GM12878 (cell line): ENCODE results near the gene PRR5L. TPM values are rescaled to one million over a fixed set of nuclear protein-coding genes. Genes with fewer than 3 reads are reported as not detected.
A peak's percentile ranks its signal among the peaks of the same experiment; 100 is the strongest.

Experiments used
- ATAC-seq: fragments of 200-7000 bp; cut with Tn5 transposase; 3 replicates; pipeline ENCODE4 v1.9.1; 2020; ENCODE audit warnings: mild to moderate bottlenecking, moderate library complexity
- BruUV-seq: library from RNA; stranded (reverse); fragments of 400-500 nt; replicated peaks from 2 replicates; lab custom pipeline; 2021; lab: Mats Ljungman, UMichigan
- CTCF ChIA-PET: fragments of 300-600 bp; sonication (Branson Sonifier 250); formaldehyde crosslinking; extraction: SDS; loops from one replicate; lab custom pipeline; 2021; ENCODE audit warnings: inconsistent platforms; lab: Yijun Ruan, JAX
- POLR2A ChIA-PET: fragments of 350-600 bp; formaldehyde crosslinking; extraction: SDS; loops from one replicate; lab custom pipeline; 2021; ENCODE audit warnings: inconsistent platforms; lab: Charles Lee
- RAD21 ChIA-PET: fragments of 300-600 bp; sonication (Branson Sonifier 250); formaldehyde crosslinking; loops from one replicate; lab custom pipeline; 2023; ENCODE audit warnings: antibody characterized with exemption; ENCODE audit not compliant: unreplicated experiment; lab: Charles Lee
- SMC1A ChIA-PET: fragments of 300-600 bp; sonication (Branson Sonifier 250); formaldehyde crosslinking; loops from one replicate; lab custom pipeline; 2023; ENCODE audit not compliant: unreplicated experiment, uncharacterized antibody; lab: Charles Lee
- DNase-seq: peaks from one replicate; pipeline ENCODE4 v3.0.0-alpha.2; 2011; ENCODE audit warnings: low read depth, low spot score
- FAIRE-seq: peaks from 3 replicates; lab custom pipeline; 2011; peaks lifted over from hg19 to GRCh38; lab: Jason Lieb, UNC
- H2AFZ ChIP-seq: 2 replicates; pipeline ENCODE4 v1.6.0; 2011; ENCODE audit warnings: low read depth, low read length, control low read depth; ENCODE audit not compliant: control insufficient read depth
- H3K27ac ChIP-seq: 2 replicates; pipeline ENCODE4 v1.5.1; 2011; ENCODE audit warnings: control low read depth; ENCODE audit not compliant: control insufficient read depth, insufficient read depth
- H3K27me3 ChIP-seq, 2 experiments: replicated peaks in 1 of 2; 2 replicates each; pipeline versions ENCODE4 v1.6.0 to v1.6.1; 2011; ENCODE audit warnings: low read length in 1 of 2; ENCODE audit not compliant: control insufficient read depth in 2 of 2, insufficient read depth in 2 of 2
- H3K36me3 ChIP-seq, 2 experiments: 2 replicates each; pipeline ENCODE4 v1.5.1; 2011; ENCODE audit warnings: low read length in 1 of 2; ENCODE audit not compliant: control insufficient read depth in 2 of 2, insufficient read depth in 2 of 2
- H3K4me1 ChIP-seq: 2 replicates; pipeline ENCODE4 v1.6.1; 2011; ENCODE audit warnings: mild to moderate bottlenecking, low read length, moderate library complexity, mixed read lengths; ENCODE audit not compliant: control insufficient read depth, insufficient read depth
- H3K4me2 ChIP-seq: 2 replicates; pipeline ENCODE4 v1.6.0; 2011; ENCODE audit warnings: control low read depth; ENCODE audit not compliant: control insufficient read depth, insufficient read depth
- H3K4me3 ChIP-seq: fragments of 200-600 bp; sonication (generic); 2 replicates; pipeline ENCODE4 v1.5.1; 2016
- H3K79me2 ChIP-seq: 2 replicates; pipeline ENCODE4 v1.6.0; 2011; ENCODE audit warnings: low read length; ENCODE audit not compliant: control insufficient read depth, insufficient read depth
- H3K9ac ChIP-seq: 2 replicates; pipeline ENCODE4 v1.8.0; 2011; ENCODE audit warnings: low read length, control low read depth, mixed read lengths; ENCODE audit not compliant: control insufficient read depth, insufficient read depth
- H3K9me3 ChIP-seq: replicated peaks from 3 replicates; pipeline ENCODE4 v1.5.1; 2011; ENCODE audit warnings: mild to moderate bottlenecking, low read length; ENCODE audit not compliant: control insufficient read depth, insufficient read depth
- H4K20me1 ChIP-seq: 2 replicates; pipeline ENCODE4 v1.6.0; 2011; ENCODE audit not compliant: control insufficient read depth, insufficient read depth
- BCL11A ChIP-seq: IDR thresholded peaks from 2 replicates; pipeline ENCODE4 v1.6.1; 2011; ENCODE audit warnings: low read depth, low read length
- CHD4 ChIP-seq: fragments of 200-600 bp; sonication (generic); IDR thresholded peaks from 2 replicates; pipeline ENCODE4 v1.6.1; 2016; ENCODE audit warnings: mild to moderate bottlenecking
- CREM ChIP-seq: IDR thresholded peaks from 2 replicates; pipeline ENCODE4 v1.6.1; 2014; ENCODE audit warnings: antibody characterized with exemption, low read depth
- FOXM1 ChIP-seq: IDR thresholded peaks from 2 replicates; pipeline ENCODE4 v1.6.1; 2012; ENCODE audit warnings: low read depth, mild to moderate bottlenecking, inconsistent platforms, low read length, moderate library complexity
- RAD21 ChIP-seq: IDR thresholded peaks from 2 replicates; pipeline ENCODE4 v1.6.1; 2011; ENCODE audit warnings: mild to moderate bottlenecking, low read depth, low read length, moderate library complexity; ENCODE audit not compliant: insufficient read depth
- ZZZ3 ChIP-seq: IDR thresholded peaks from 2 replicates; pipeline ENCODE4 v1.6.1; 2011; ENCODE audit warnings: low read depth; ENCODE audit not compliant: control insufficient read depth, insufficient read length
- WGBS: methylation state at CpG from one replicate; pipeline ENCODE4 v1.1.6; 2016; ENCODE audit warnings: low lambda C conversion rate; ENCODE audit not compliant: insufficient replicate concordance, insufficient coverage; ENCODE audit errors: missing lambda C conversion rate; 5-methylcytosine and 5-hydroxymethylcytosine counted together
- in situ Hi-C: fragments of 300-500 bp; cut with MboI; formaldehyde crosslinking; loops from 9 replicates; pipeline ENCODE4 v1.14.3; 2018; ENCODE audit warnings: mixed read lengths
- intact Hi-C: fragments of 100-400 bp; cut with micrococcal nuclease; formaldehyde crosslinking; loops from one replicate; pipeline ENCODE4 v1.14.2; 2022; ENCODE audit not compliant: unreplicated experiment
- polyA plus RNA-seq, 11 experiments: library from polyadenylated mRNA; depleted of rRNA in 4 of 11; unstranded in 6 of 11; stranded (reverse) in 5 of 11; fragments of >200 nt; fragmentation: Nextera tagmentation in 4 of 11; fragmentation: Illumina TruSeq in 1 of 11; extraction: Ambion mirVana in 4 of 11; extraction: Trizol in 1 of 11; gene quantifications; 1 replicate in 1 of 11; 2 replicates in 10 of 11; pipeline versions ENCODE4 v1.2.1 to v1.2.3, GENCODE V29; 2011 to 2016; ENCODE audit warnings: inconsistent platforms in 2 of 11, missing spikeins in 2 of 11, low read depth in 1 of 11
- total RNA-seq, 4 experiments: library from RNA; depleted of rRNA in 3 of 4; stranded (reverse); fragments of >200 nt in 3 of 4; fragmentation: Illumina TruSeq in 1 of 4; extraction: Trizol in 1 of 4; gene quantifications; 2 replicates each; pipeline versions ENCODE4 v1.2.1 to v1.2.3, GENCODE V29; 2013 to 2021
- TF ChIP-seq, protein P1 (sequence below): fragments of 450-650 bp; formaldehyde crosslinking; IDR thresholded peaks from 2 replicates; pipeline ENCODE4 v1.5.0; 2022; ENCODE audit warnings: mild to moderate bottlenecking, missing genetic modification characterization
- TF ChIP-seq, protein P2 (sequence below): IDR thresholded peaks from 2 replicates; pipeline ENCODE4 v1.6.1; 2011; ENCODE audit warnings: mild to moderate bottlenecking, low read depth, low read length, moderate library complexity; ENCODE audit not compliant: insufficient replicate concordance
- TF ChIP-seq, protein P3 (sequence below): fragments of 450-650 bp; IDR thresholded peaks from 2 replicates; pipeline ENCODE4 v1.6.1; 2016; ENCODE audit warnings: mild to moderate bottlenecking, moderate library complexity, borderline replicate concordance

The PRR5L gene
- total and polyA plus RNA-seq, 10 of the 15 experiments (the other 5 are each of a cell fraction or from before 2014, with no cell fraction given), result 0.11 to 4.2 (median 0.67) TPM; not detected in 1

DNA sequence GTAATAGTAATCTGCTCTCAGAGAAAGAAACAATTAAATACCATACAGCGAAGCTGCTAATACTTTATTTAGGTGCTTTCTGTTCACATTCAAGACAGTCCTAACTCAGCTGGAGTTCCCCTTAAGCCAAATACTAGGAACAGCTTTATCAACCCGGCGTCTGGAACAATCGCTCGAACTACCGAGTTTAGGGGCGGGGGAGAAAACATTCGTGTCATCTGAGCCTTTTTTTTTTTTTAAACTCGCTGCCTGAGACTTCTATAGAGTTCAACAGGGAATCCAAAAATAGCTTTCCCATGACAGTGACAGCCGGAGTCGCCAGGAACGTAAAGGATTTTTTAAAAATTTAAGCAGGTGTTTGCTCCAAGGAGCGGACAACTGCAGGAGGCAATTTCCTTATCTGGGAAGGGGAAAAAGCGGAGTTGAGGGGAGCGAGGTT is 213.1 kb downstream of the PRR5L start (continued):
- TF ChIP-seq, protein P1, sequence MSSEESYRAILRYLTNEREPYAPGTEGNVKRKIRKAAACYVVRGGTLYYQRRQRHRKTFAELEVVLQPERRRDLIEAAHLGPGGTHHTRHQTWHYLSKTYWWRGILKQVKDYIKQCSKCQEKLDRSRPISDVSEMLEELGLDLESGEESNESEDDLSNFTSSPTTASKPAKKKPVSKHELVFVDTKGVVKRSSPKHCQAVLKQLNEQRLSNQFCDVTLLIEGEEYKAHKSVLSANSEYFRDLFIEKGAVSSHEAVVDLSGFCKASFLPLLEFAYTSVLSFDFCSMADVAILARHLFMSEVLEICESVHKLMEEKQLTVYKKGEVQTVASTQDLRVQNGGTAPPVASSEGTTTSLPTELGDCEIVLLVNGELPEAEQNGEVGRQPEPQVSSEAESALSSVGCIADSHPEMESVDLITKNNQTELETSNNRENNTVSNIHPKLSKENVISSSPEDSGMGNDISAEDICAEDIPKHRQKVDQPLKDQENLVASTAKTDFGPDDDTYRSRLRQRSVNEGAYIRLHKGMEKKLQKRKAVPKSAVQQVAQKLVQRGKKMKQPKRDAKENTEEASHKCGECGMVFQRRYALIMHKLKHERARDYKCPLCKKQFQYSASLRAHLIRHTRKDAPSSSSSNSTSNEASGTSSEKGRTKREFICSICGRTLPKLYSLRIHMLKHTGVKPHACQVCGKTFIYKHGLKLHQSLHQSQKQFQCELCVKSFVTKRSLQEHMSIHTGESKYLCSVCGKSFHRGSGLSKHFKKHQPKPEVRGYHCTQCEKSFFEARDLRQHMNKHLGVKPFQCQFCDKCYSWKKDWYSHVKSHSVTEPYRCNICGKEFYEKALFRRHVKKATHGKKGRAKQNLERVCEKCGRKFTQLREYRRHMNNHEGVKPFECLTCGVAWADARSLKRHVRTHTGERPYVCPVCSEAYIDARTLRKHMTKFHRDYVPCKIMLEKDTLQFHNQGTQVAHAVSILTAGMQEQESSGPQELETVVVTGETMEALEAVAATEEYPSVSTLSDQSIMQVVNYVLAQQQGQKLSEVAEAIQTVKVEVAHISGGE (CRISPR knock-in tag), result no peak
- TF ChIP-seq ZZZ3 (no peak), BCL11A (no peak), CREM (peak; percentile 13; the same call in 1 of the 2 replicates), FOXM1 (0 out of 2 replicates have a peak, but pooled peaks have one; percentile 10), RAD21 (no peak)

DNA sequence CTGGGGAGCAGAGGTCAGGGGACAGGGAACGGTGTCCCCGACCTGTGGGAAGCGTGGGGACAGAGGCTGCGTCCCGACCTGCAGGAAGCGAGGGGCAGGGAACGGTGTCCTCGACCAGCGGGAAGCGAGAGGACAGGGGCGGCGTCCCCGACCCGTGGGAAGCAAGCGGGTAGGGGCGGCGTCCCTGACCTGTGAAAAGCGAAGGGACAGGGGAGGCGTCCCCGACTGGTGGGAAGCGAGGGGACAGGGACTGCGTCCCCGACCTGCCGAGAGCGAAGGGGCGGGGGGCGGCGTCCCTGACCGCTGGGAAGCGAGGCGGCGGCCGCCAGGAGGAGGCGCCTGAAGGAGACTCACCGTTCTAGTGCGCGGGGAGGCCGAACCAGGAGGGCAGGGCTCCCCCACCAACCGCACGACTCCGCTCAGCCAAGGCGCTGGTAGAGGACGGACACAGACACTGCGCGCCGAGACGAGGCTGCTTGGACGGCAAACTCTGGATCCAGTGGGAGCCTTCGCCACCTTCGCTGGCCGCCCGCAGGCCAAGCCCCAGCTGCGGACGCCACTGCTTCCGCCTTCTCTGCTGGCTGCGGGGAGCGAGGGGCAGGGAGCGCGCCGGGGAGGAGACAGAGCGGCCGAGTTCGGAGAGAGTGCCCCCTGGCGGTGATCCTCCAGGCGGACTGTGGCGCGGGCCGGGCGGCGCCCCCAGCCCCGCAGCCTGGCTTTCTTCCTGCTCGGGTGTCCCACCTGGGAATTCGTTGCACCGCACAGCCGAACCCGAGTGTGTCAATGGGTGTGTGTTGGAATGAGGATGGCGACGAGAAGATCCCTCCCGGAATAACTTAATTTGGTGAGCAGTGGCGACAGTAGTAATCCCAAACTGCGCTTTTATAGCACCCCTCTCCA is 213.9 kb downstream of the PRR5L start, which contains the start of gene TRAF6:
TRAF6 (minus strand) TSS at position 579 of the 900 bp plus-strand sequence. CDS start 8,757 bp downstream, outside the sequence.
- no peaks in the 10 kb centered on the region for H4K20me1 ChIP-seq
- H3K4me1 ChIP-seq, result peaks cover 4% of the 10 kb centered on the region; the same call in 1 of the 2 replicates
- no peaks in the 10 kb centered on the region for H3K27me3 ChIP-seq
- ChIA-PET RAD21 (interaction anchor here (1.0 to 1.8 kb wide), 6 partner anchors 17 to 244 kb away, joined by 3 to 18 read pairs (median 4); no protein-coding TSS in a partner anchor), SMC1A (interaction anchor here (0.9 to 2.9 kb wide), 5 partner anchors 10 to 220 kb away, joined by 3 to 23 read pairs (median 6); no protein-coding TSS in a partner anchor), POLR2A (interaction anchor here (1.1 to 1.3 kb wide), 2 partner anchors 8 to 17 kb away, joined by 4 to 5 read pairs; no protein-coding TSS in a partner anchor), CTCF (interaction anchor here (0.7 to 3.6 kb wide), 12 partner anchors 8 to 1393 kb away, joined by 3 to 40 read pairs (median 4); no protein-coding TSS in a partner anchor)
- DNase-seq (no peak), FAIRE-seq (peak; percentile 88), ATAC-seq (peak; percentile 98)
- in situ Hi-C loops, result no loop called here
- H3K4me2 ChIP-seq, result peak within 1 kb of the TSS; percentile 96
- H3K27ac ChIP-seq, result peak within 1 kb of the TSS; percentile 77
- no peaks in the 10 kb centered on the region for H3K36me3 ChIP-seq
- H3K9me3 ChIP-seq, result peaks cover 2% of the 10 kb centered on the region; the same call in 1 of the 3 replicates
- peak within 1 kb of the TSS; percentile 86 for H3K4me3 ChIP-seq
- intact Hi-C loops, result no loop called here
- BruUV-seq, result no TSS peak
- H2AFZ ChIP-seq, result peak within 1 kb of the TSS; percentile 99
- H3K9ac ChIP-seq, result peak within 1 kb of the TSS; percentile 83
- H3K79me2 ChIP-seq, result peaks cover 23% of the 10 kb centered on the region
- 1% methylated on average over 52 of the region's 81 CpGs for WGBS
- TF ChIP-seq, protein P2, sequence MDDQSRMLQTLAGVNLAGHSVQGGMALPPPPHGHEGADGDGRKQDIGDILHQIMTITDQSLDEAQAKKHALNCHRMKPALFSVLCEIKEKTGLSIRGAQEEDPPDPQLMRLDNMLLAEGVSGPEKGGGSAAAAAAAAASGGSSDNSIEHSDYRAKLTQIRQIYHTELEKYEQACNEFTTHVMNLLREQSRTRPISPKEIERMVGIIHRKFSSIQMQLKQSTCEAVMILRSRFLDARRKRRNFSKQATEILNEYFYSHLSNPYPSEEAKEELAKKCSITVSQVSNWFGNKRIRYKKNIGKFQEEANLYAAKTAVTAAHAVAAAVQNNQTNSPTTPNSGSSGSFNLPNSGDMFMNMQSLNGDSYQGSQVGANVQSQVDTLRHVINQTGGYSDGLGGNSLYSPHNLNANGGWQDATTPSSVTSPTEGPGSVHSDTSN, result no peak
- TF ChIP-seq, protein P3, sequence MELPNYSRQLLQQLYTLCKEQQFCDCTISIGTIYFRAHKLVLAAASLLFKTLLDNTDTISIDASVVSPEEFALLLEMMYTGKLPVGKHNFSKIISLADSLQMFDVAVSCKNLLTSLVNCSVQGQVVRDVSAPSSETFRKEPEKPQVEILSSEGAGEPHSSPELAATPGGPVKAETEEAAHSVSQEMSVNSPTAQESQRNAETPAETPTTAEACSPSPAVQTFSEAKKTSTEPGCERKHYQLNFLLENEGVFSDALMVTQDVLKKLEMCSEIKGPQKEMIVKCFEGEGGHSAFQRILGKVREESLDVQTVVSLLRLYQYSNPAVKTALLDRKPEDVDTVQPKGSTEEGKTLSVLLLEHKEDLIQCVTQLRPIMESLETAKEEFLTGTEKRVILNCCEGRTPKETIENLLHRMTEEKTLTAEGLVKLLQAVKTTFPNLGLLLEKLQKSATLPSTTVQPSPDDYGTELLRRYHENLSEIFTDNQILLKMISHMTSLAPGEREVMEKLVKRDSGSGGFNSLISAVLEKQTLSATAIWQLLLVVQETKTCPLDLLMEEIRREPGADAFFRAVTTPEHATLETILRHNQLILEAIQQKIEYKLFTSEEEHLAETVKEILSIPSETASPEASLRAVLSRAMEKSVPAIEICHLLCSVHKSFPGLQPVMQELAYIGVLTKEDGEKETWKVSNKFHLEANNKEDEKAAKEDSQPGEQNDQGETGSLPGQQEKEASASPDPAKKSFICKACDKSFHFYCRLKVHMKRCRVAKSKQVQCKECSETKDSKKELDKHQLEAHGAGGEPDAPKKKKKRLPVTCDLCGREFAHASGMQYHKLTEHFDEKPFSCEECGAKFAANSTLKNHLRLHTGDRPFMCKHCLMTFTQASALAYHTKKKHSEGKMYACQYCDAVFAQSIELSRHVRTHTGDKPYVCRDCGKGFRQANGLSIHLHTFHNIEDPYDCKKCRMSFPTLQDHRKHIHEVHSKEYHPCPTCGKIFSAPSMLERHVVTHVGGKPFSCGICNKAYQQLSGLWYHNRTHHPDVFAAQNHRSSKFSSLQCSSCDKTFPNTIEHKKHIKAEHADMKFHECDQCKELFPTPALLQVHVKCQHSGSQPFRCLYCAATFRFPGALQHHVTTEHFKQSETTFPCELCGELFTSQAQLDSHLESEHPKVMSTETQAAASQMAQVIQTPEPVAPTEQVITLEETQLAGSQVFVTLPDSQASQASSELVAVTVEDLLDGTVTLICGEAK, result peak; percentile 29; the same call in 1 of the 2 replicates
- no peak for TF ChIP-seq CHD4
